ENCODE measurements around the gene DIPK1B.

The DIPK1B gene

GRCh38 chr9:136686794-136687711 is 25.3 kb upstream of the DIPK1B start, which contains the start of gene AGPAT2:
Gene AGPAT2, minus strand, starts transcription at chr9:136687457. Its CDS starts 100 bp downstream, at chr9:136687357.
- peak; percentile 40 to 77 (median 52) for DNase-seq (ENCODE audit: low read depth in 3 of 3)

GRCh38 chr9:136687721-136688223 is 24.6 kb upstream of the DIPK1B start:
- no peak for DNase-seq (ENCODE audit: low read depth in 3 of 3)

GRCh38 chr9:136688274-136689107 is 23.9 kb upstream of the DIPK1B start:
- no peak for DNase-seq (ENCODE audit: low read depth in 3 of 3)

- no peak for DNase-seq (ENCODE audit: low read depth in 3 of 3)
Observed at GRCh38 chr9:136689108-136689460, 23.3 kb upstream of the DIPK1B start.

- DNase-seq (ENCODE audit: low read depth in 3 of 3) = no peak
Observed at GRCh38 chr9:136690104-136690805, 22.1 kb upstream of the DIPK1B start.

GRCh38 chr9:136690806-136691261 is 21.5 kb upstream of the DIPK1B start:
- no peak for DNase-seq (ENCODE audit: low read depth in 3 of 3)

- DNase-seq (ENCODE audit: low read depth in 3 of 3) = no peak
Observed at GRCh38 chr9:136691316-136692184, 20.8 kb upstream of the DIPK1B start.

- DNase-seq (ENCODE audit: low read depth in 3 of 3) = no peak
Observed at GRCh38 chr9:136692185-136693134, 19.9 kb upstream of the DIPK1B start.

- DNase-seq (ENCODE audit: low read depth in 3 of 3) = no peak
Observed at GRCh38 chr9:136693135-136693489, 19.3 kb upstream of the DIPK1B start.

- DNase-seq (ENCODE audit: low read depth in 3 of 3) = no peak
Observed at GRCh38 chr9:136693490-136694162, 18.7 kb upstream of the DIPK1B start.

- DNase-seq (ENCODE audit: low read depth in 3 of 3) = peak in 1 of 3 experiments; percentile 35
Observed at GRCh38 chr9:136694163-136694871, 18.1 kb upstream of the DIPK1B start.

GRCh38 chr9:136694872-136695247 is 17.5 kb upstream of the DIPK1B start:
- DNase-seq (ENCODE audit: low read depth in 3 of 3) = no peak

- DNase-seq (ENCODE audit: low read depth in 3 of 3) = no peak
Observed at GRCh38 chr9:136695435-136695895, 16.9 kb upstream of the DIPK1B start.

- DNase-seq (ENCODE audit: low read depth in 3 of 3) = no peak
Observed at GRCh38 chr9:136695955-136696354, 16.4 kb upstream of the DIPK1B start.

- DNase-seq (ENCODE audit: low read depth in 3 of 3) = no peak
Observed at GRCh38 chr9:136696502-136696901, 15.9 kb upstream of the DIPK1B start.

GRCh38 chr9:136697146-136697820 is 15.1 kb upstream of the DIPK1B start:
- no peak for DNase-seq (ENCODE audit: low read depth in 3 of 3)

GRCh38 chr9:136697821-136698526 is 14.4 kb upstream of the DIPK1B start:
- DNase-seq (ENCODE audit: low read depth in 3 of 3) = no peak
